Gastroesophageal sphincter (tissue), 4 donors: ENCODE measurements around the gene DDAH2. TPM values are rescaled to one million over a fixed set of nuclear protein-coding genes. Genes with fewer than 3 reads are reported as not detected.

Experiments used
- ATAC-seq: fragments of 150-250 bp; one replicate; pipeline ENCODE4 v1.9.1; 2016; ENCODE audit warnings: mild to moderate bottlenecking, moderate library complexity
- H3K27ac ChIP-seq, 4 donors: fragments of 200-600 bp; sonication (generic) in 3 of 4; 1 replicate in 3 of 4; 2 replicates in 1 of 4; pipeline ENCODE4 v1.5.1; 2016 to 2019
- H3K27me3 ChIP-seq: fragments of 200-600 bp; sonication (generic); one replicate; pipeline ENCODE4 v1.5.1; 2019
- H3K36me3 ChIP-seq, 2 donors: fragments of 200-600 bp; sonication (generic); one replicate each; pipeline ENCODE4 v1.5.1; 2019; ENCODE audit warnings: control low read depth in 1 of 2
- H3K4me1 ChIP-seq, 3 donors: fragments of 200-600 bp; sonication (generic); 1 replicate in 2 of 3; 2 replicates in 1 of 3; pipeline ENCODE4 v1.5.1; 2016 to 2019; ENCODE audit warnings: control low read depth in 2 of 3
- H3K4me3 ChIP-seq, 2 donors: fragments of 200-600 bp; sonication (generic); one replicate each; pipeline ENCODE4 v1.5.1; 2019; ENCODE audit warnings: mild to moderate bottlenecking in 1 of 2, moderate library complexity in 1 of 2
- H3K9me3 ChIP-seq, 3 donors: fragments of 200-600 bp; sonication (generic); one replicate each; pipeline ENCODE4 v1.5.1; 2017 to 2019; ENCODE audit warnings: control low read depth in 2 of 3
- EP300 ChIP-seq: sonication (generic); formaldehyde crosslinking; IDR thresholded peaks from one replicate; pipeline ENCODE4 v1.6.1; 2017; ENCODE audit warnings: antibody characterized with exemption, mild to moderate bottlenecking
- POLR2A ChIP-seq, 2 donors: fragments of 450-650 bp; IDR thresholded peaks; one replicate each; pipeline ENCODE4 v1.6.1; 2017; ENCODE audit warnings: antibody characterized with exemption in 2 of 2, mild to moderate bottlenecking in 2 of 2, moderate library complexity in 1 of 2
- POLR2AphosphoS5 ChIP-seq: sonication (generic); formaldehyde crosslinking; IDR thresholded peaks from one replicate; pipeline ENCODE4 v1.6.1; 2017; ENCODE audit warnings: antibody characterized with exemption
- WGBS, 2 donors: methylation state at CpG; one replicate each; pipeline ENCODE4 v1.1.5; 2018; ENCODE audit warnings: low coverage in 1 of 2; 5-methylcytosine and 5-hydroxymethylcytosine counted together
- total RNA-seq, 4 donors: library from RNA; depleted of rRNA; stranded (reverse); fragments of >200 nt; gene quantifications; one replicate each; pipeline ENCODE4 v1.1.0, GENCODE V29; 2016
- TF ChIP-seq, protein P1 (sequence below), 4 experiments: fragments of 200-600 bp in 2 of 4; fragments of 450-650 bp in 2 of 4; sonication (generic) in 1 of 4; IDR thresholded peaks; one replicate each; pipeline ENCODE4 v1.5.1; 2017 to 2019; ENCODE audit warnings: antibody characterized with exemption in 4 of 4, mild to moderate bottlenecking in 2 of 4, moderate library complexity in 2 of 4

Gene DDAH2
- total RNA-seq, 4 donors from 2014 or later = 75.6 to 127 (median 99.0) TPM

DNA sequence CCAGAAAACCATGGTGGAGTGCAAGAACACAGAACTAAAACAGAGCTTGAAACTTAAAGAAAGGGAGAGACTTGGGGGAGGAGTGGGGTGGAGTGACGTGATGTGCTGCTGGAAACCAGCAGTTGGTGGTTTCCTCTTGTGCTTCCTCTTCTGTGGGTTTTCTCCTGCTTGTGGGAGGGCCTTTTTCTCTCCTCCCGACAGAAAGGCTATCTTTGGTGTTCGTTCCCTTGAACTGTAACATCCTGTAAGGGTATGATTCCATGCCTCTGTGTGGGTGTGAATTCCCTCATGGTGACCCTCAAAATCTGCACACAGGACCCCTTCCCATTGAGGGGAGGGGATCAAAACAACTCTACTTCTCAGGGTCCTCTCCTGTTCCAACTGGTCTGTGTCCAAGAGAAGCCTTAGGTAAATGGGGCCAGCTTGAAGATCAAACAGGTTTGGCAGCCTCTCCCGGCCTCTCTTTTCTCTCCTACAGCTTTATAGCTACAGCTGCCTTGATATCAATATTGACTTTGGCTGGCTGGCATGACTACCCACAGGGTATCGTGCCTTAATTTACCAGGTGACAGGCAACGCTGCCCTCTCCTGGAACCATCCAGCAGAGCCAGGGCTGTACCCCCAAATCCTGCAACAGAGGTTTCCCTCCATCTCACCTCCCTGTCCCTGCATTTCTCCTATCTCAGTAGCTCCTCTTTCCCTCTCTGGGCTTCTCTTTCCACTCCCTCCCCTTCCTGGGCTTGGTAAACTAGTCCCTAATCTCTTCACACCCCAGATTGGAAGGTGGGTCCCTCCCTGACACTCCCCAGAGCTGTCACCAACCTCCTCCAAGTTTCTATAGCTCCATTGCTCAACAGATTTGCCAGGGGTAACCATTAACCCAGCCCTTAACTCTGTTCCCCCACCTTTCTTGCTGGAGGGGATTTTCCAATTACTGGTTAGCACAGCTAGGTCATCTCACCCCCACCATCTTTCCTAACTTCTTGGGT is 9.2 kb upstream of the DDAH2 start:
- H3K36me3 ChIP-seq = peaks cover 0 to 11% of the 10 kb centered on the region in 2 donors
- 19 to 33% methylated on average over 6 of the region's 6 CpGs for WGBS, 2 donors
- H3K4me1 ChIP-seq = peaks cover 3 to 58% (median 25%) of the 10 kb centered on the region in 3 donors
- no peak for ATAC-seq
- TF ChIP-seq, protein P1, sequence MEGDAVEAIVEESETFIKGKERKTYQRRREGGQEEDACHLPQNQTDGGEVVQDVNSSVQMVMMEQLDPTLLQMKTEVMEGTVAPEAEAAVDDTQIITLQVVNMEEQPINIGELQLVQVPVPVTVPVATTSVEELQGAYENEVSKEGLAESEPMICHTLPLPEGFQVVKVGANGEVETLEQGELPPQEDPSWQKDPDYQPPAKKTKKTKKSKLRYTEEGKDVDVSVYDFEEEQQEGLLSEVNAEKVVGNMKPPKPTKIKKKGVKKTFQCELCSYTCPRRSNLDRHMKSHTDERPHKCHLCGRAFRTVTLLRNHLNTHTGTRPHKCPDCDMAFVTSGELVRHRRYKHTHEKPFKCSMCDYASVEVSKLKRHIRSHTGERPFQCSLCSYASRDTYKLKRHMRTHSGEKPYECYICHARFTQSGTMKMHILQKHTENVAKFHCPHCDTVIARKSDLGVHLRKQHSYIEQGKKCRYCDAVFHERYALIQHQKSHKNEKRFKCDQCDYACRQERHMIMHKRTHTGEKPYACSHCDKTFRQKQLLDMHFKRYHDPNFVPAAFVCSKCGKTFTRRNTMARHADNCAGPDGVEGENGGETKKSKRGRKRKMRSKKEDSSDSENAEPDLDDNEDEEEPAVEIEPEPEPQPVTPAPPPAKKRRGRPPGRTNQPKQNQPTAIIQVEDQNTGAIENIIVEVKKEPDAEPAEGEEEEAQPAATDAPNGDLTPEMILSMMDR (IDR thresholded peaks at IDR 0.05) = no peak
- TF ChIP-seq EP300 (no peak), POLR2AphosphoS5 (no peak), POLR2A (IDR thresholded peaks at IDR 0.05) (no peak)
- no peak overlapping the region for H3K4me3 ChIP-seq
- no peaks in the 10 kb centered on the region for H3K27me3 ChIP-seq
- peak overlapping the region in 3 of 4 donors; percentile 90 to 93 (median 92) for H3K27ac ChIP-seq
- H3K9me3 ChIP-seq = no peaks in the 10 kb centered on the region

DNA sequence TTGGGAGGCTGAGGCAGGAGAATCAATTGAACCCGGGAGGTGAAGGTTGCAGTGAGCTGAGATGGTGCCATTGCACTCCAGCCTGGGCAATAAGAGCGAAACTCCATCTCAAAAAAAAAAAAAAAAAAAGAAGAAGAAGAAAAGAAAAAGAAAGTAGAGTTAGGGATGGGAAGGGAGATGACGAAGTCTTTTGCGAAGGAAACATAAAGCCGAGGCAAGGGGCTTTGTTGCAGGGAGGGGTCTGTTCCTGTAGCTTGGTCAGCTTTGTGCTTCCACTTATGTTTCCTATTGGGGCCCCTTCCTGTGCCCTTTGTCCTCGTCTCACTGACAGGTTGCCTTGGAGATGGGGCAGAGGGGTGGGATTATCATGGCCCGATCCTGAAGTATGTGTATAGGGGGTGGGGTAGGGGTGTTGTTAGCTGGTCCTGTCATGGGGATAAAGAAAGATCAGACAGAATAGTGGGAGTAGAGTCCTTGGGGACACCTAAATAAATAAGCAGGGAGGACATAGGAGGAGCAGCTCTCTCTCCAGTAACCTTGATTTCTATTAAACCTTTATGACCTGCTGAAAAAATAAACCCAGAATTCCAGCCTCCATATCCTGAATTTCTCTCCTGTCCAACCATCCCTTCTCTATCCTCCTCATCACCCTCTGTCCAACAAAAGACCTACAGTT is 8.4 kb upstream of the DDAH2 start:
- Histone ChIP-seq H3K36me3 (peaks cover 0 to 19% of the 10 kb centered on the region in 2 donors), H3K4me3 (no peak overlapping the region), H3K27me3 (no peaks in the 10 kb centered on the region), H3K4me1 (peaks cover 3 to 67% (median 25%) of the 10 kb centered on the region in 3 donors), H3K9me3 (no peaks in the 10 kb centered on the region), H3K27ac (peak overlapping the region in 3 of 4 donors; percentile 90 to 93 (median 92))
- TF ChIP-seq POLR2A (IDR thresholded peaks at IDR 0.05) (no peak), POLR2AphosphoS5 (no peak), EP300 (no peak)
- TF ChIP-seq, protein P1 (IDR thresholded peaks at IDR 0.05) = no peak
- WGBS, 2 donors = 29 to 41% methylated on average over 1 to 7 of the region's 7 CpGs
- no peak for ATAC-seq

DNA sequence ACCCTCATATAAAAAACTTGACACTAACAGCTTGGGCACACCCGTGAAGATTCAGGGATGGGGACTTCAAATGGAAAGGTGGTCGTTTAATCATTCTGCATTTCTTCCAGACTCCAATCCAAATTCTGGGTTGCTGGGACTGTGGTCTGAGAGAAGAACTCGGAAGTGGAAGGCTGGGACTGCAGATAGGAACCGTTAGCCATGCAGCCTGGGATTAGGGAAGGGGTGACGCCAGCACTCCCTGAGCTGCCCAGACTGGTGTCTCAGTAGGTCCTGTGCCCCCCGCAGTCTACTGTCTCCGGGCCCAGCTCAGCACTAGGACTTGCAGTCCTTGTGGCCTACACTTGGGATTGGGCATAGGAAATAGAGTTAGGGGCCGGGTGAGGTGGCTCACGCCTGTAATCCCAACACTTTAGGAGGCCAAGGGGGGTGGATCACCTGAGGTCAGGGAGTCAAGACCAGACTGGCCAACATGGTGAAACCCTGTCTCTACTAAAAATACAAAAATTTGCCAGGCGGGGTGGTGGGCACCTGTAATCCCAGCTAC is 7.7 kb upstream of the DDAH2 start:
- peaks cover 3 to 73% (median 25%) of the 10 kb centered on the region in 3 donors for H3K4me1 ChIP-seq
- H3K36me3 ChIP-seq = peaks cover 0 to 25% of the 10 kb centered on the region in 2 donors
- WGBS, 2 donors = 0% methylated on average over 1 to 2 of the region's 10 CpGs
- peak overlapping the region; percentile 61 to 71 for H3K4me3 ChIP-seq
- peak overlapping the region; percentile 79 to 93 (median 91) for H3K27ac ChIP-seq
- no peak for TF ChIP-seq POLR2AphosphoS5
- no peak for TF ChIP-seq EP300
- no peak for TF ChIP-seq POLR2A (IDR thresholded peaks at IDR 0.05)
- TF ChIP-seq, protein P1 (IDR thresholded peaks at IDR 0.05) = no peak
- no peaks in the 10 kb centered on the region for H3K27me3 ChIP-seq
- no peak for ATAC-seq
- H3K9me3 ChIP-seq = no peaks in the 10 kb centered on the region

DNA sequence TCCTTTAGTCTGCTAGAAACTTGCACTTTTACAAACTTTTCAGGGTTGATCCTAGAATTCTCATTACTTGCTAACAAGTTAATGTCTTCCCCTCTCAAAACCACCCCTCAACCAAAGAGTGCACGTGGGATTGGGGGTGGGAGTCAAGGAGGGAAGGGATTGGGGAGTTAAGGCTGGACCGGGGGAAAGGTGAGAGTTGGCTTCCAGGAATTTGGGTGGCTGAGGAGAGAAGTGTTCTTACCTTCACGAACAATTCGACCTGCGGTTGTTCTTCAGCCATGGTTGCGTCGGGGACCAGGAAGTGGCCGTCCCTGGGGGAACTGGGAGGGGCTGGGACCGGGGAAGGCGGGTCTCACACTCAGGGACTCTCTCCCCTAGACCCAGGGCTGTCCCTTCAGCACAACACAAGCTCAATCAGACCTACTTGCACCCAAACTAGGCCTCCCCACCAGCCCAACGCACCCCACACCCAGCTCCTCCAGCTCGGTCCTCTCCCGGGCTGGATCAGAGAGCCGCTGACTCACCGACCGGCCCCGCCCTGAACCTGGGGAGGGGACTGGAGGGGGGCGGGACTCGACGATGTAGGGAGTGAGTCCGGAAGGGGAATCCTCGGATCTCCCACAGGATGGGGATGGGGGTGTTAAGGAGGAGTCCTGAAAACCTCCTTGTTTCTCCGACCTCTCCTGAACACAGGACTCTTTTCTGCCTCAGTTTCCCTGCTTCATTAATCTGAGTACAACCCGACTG is 7.1 kb upstream of the DDAH2 start, which contains the start of gene CLIC1:
Gene CLIC1 (minus strand): TSS at position 510 of the 747 bp plus-strand sequence. CDS start 230 bp downstream, at position 280.
- 0 to 3% methylated on average over 2 to 10 of the region's 24 CpGs for WGBS, 2 donors
- TF ChIP-seq, protein P1 (IDR thresholded peaks at IDR 0.05) = no peak
- TF ChIP-seq POLR2AphosphoS5 = peak; percentile 96
- TF ChIP-seq EP300 = no peak
- peak; percentile 86 to 88 for TF ChIP-seq POLR2A (IDR thresholded peaks at IDR 0.05)
- peak; percentile 69 for ATAC-seq

More for the DNA sequence above, 7.1 kb upstream of the DDAH2 start, which contains the start of gene CLIC1:
- H3K4me1 ChIP-seq = peaks cover 3 to 78% (median 25%) of the 10 kb centered on the region in 3 donors
- H3K27me3 ChIP-seq = no peaks in the 10 kb centered on the region
- H3K9me3 ChIP-seq = no peaks in the 10 kb centered on the region
- peak within 1 kb of the TSS; percentile 79 to 93 (median 91) for H3K27ac ChIP-seq
- H3K4me3 ChIP-seq = peak within 1 kb of the TSS; percentile 61 to 71
- H3K36me3 ChIP-seq = peaks cover 0 to 32% of the 10 kb centered on the region in 2 donors
